GM13977 (cell line): ENCODE data around the gene MYO9A.

Experiments used
- DNase-seq: peaks from one replicate; pipeline ENCODE4 v3.0.0; 2012; ENCODE audit warnings: low spot score
- in situ Hi-C: fragments of 300-500 bp; cut with MboI; formaldehyde crosslinking; loops from one replicate; pipeline ENCODE4 v1.12.0; 2022; ENCODE audit warnings: low sequenced_read_pairs, low pct_unique_long_range_greater_than_20kb, mixed read lengths, inconsistent platforms; ENCODE audit not compliant: unreplicated experiment
- TF ChIP-seq, protein P1 (sequence below): IDR thresholded peaks from 2 replicates; pipeline ENCODE4 v1.5.1; 2012; ENCODE audit warnings: mild to moderate bottlenecking, control low read depth; ENCODE audit not compliant: insufficient read depth; ENCODE audit errors: extremely low read depth, missing control alignments

The MYO9A gene

GRCh38 chr15:71790081-71790480, 327.9 kb downstream of the MYO9A start:
- no peak for DNase-seq
- in situ Hi-C loops: no loop called here

GRCh38 chr15:71789616-71790015, 328.3 kb downstream of the MYO9A start:
- in situ Hi-C loops: no loop called here
- TF ChIP-seq, protein P1, sequence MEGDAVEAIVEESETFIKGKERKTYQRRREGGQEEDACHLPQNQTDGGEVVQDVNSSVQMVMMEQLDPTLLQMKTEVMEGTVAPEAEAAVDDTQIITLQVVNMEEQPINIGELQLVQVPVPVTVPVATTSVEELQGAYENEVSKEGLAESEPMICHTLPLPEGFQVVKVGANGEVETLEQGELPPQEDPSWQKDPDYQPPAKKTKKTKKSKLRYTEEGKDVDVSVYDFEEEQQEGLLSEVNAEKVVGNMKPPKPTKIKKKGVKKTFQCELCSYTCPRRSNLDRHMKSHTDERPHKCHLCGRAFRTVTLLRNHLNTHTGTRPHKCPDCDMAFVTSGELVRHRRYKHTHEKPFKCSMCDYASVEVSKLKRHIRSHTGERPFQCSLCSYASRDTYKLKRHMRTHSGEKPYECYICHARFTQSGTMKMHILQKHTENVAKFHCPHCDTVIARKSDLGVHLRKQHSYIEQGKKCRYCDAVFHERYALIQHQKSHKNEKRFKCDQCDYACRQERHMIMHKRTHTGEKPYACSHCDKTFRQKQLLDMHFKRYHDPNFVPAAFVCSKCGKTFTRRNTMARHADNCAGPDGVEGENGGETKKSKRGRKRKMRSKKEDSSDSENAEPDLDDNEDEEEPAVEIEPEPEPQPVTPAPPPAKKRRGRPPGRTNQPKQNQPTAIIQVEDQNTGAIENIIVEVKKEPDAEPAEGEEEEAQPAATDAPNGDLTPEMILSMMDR: no peak
- DNase-seq: no peak

More at GRCh38 chr15:71790081-71790480, 327.9 kb downstream of the MYO9A start:
- TF ChIP-seq, protein P1: no peak

DNA sequence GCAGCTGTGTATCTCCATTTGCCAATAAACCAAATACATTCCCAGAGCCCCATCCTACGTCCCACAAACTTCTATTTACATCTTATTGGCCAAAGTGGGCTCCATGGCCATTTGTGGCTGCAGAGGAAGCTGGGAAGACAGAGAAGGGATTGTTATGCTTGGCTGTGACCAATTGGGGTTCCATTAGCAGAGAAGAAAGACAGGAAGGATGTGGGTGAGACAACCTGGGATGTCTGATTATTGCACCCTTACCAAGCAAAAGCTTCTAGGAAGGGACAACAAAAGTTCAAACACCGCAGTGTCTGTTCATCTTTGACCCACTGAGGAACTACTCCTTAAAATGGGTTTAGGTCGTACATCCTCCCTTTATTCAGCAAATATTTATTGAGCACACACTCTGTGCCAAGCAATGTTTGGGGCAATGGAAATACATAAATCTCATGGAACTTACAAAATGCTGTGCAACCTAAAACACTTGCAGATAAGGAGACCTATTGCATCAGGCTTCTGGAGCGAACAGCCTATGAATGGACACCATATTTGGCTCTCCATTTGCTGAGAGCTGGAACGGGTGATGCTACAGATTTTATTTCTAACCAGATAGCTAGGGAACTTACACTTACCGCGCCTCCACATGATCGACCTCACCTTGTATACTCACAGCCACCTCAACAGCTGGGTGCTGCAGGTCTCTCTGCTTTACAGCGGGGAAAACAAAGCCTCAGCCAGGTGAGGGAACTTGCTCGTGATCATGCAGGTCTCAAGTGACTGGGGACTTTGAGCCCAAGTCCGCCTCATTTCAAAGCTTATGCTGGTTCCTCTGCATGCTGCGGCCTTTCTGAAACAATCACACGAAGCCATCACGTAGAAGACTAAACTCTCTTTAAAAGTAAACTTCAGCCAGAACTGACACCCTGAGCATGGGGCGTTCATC, 329.0 kb downstream of the MYO9A start:
- in situ Hi-C loops: no loop called here

GRCh38 chr15:71786673-71787072, 331.3 kb downstream of the MYO9A start:
- in situ Hi-C loops: no loop called here
- TF ChIP-seq, protein P1: no peak
- DNase-seq: no peak

More for the DNA sequence above, 329.0 kb downstream of the MYO9A start:
- no peak for DNase-seq
- TF ChIP-seq, protein P1: no peak

- no peak for DNase-seq
- in situ Hi-C loops: no loop called here
- TF ChIP-seq, protein P1: no peak
Observed at GRCh38 chr15:71785996-71786395, 332.0 kb downstream of the MYO9A start.

DNA sequence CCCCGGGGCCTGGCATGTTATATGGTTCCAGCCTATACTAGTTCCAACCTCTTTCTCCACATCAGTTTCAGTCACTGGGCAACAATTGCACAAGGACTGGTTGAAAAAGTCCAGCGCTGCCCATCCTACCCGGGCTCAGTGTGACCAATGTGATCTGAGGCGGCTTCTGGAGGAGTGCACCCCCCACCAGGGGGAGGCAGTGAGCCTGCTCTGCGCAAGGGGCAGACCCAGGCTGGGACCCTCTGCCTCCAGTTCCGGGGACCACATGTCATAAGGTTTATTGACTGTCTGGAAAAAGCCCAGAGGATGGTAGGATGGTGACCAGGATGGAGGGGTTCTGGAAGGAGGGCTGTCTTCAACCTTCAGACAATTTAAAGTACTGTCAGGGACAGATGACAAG, 333.2 kb downstream of the MYO9A start:
- in situ Hi-C loops: no loop called here
- DNase-seq: no peak

More for the DNA sequence above, 333.2 kb downstream of the MYO9A start:
- TF ChIP-seq, protein P1: peak; percentile 31
